Occipital lobe (tissue), 3 donors: ENCODE results near the gene KIF6. TPM values are rescaled to one million over a fixed set of nuclear protein-coding genes. Genes with fewer than 3 reads are reported as not detected.
"Not testable (repeated sequence)": the region's sequence is repeated elsewhere in the genome, so short reads cannot be mapped to it uniquely, and the experiment has no call there.

Experiments
- DNase-seq: peaks from one replicate; lab custom pipeline; 2025; lab: John Stamatoyannopoulos, UW
- small RNA-seq: library from RNA; depleted of rRNA; stranded (forward); fragments of <200 nt; gene quantifications from one replicate; pipeline ENCODE3, GENCODE V24; 2014
- total RNA-seq: library from RNA; depleted of rRNA; stranded (reverse); fragments of >200 nt; gene quantifications from one replicate; pipeline ENCODE4 v1.2.3, GENCODE V29; 2014

KIF6 gene
- total RNA-seq, 1 donor from 2014 or later: 3.3 TPM

GRCh38 chr6:39296745-39297640 is 428.2 kb downstream of the KIF6 start:
- no peak for DNase-seq

GRCh38 chr6:39295611-39296011 is 429.6 kb downstream of the KIF6 start:
- no peak for DNase-seq

GRCh38 chr6:39294899-39295298 is 430.3 kb downstream of the KIF6 start:
- DNase-seq: no peak

- no peak for DNase-seq
Measured at GRCh38 chr6:39294133-39294532, 431.1 kb downstream of the KIF6 start.

- no peak for DNase-seq
Measured at GRCh38 chr6:39292637-39293036, 432.6 kb downstream of the KIF6 start.

- DNase-seq: no peak
Measured at GRCh38 chr6:39289490-39289889, 435.7 kb downstream of the KIF6 start.

GRCh38 chr6:39287601-39288000 is 437.6 kb downstream of the KIF6 start:
- DNase-seq: no peak

GRCh38 chr6:39286596-39286995 is 438.6 kb downstream of the KIF6 start:
- not testable (repeated sequence) for DNase-seq

- DNase-seq: no peak
Measured at GRCh38 chr6:39282774-39283173, 442.4 kb downstream of the KIF6 start.

GRCh38 chr6:39281312-39281980 is 443.8 kb downstream of the KIF6 start:
- no peak for DNase-seq

- DNase-seq: no peak
Measured at GRCh38 chr6:39280247-39280731, 444.9 kb downstream of the KIF6 start.

Small RNA genes within 50 kb of the gene (small RNA-seq; reads per million reads assigned to genes)
- not detected for gene RNU1-54P

Other genes with a start within 250 kb of the KIF6 start
- gene DAAM2, start 67.0 kb upstream of the KIF6 start, total RNA-seq: 14.0 TPM
- 4.7 TPM for gene MOCS1, start 209.1 kb upstream of the KIF6 start, total RNA-seq